ENCODE data around the gene PALLD. TPM values are rescaled to one million over a fixed set of nuclear protein-coding genes. Genes with fewer than 3 reads are reported as not detected.

The PALLD gene
- total and polyA plus RNA-seq, 2 donors, result 24.3 to 83.0 TPM

DNA sequence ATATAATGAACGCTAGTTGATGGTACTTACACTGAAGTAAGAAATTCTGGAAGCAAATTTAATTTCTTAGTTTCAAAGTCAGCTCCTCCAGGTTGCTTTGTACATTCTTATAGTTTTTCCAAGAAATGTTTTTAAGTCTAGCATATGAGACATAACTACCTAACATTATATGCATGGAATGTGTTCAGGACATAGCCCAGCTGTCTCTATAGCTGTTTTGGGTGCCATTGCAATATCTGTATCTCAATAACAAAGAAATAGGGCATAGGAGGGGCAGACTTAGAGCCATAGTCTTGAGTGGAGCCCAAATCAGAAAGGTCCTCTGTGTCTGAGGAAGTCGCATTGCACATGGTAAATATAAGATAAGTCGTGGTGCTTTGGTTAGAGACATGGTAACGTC, 369.8 kb downstream of the PALLD start:
- Histone ChIP-seq H3K9me3 (ENCODE audit: control insufficient read depth in 2 of 2, insufficient read depth in 1 of 2, low read length in 1 of 2) (no peaks in the 10 kb centered on the region), H3K27ac (ENCODE audit: low read depth in 1 of 2, low read length in 1 of 2) (no peak overlapping the region), H3K27me3 (ENCODE audit: control insufficient read depth in 2 of 2, insufficient read depth in 1 of 2, low read length in 1 of 2) (no peaks in the 10 kb centered on the region), H3K4me3 (ENCODE audit: low read length in 2 of 2) (no peak overlapping the region), H3K36me3 (ENCODE audit: control insufficient read depth in 2 of 2, insufficient read depth in 2 of 2, low read length in 1 of 2) (no peaks in the 10 kb centered on the region), H3K4me1 (ENCODE audit: control insufficient read depth in 2 of 2, insufficient read depth in 2 of 2, low read length in 2 of 2) (no peaks in the 10 kb centered on the region)
- no peak for DNase-seq (ENCODE audit: low read depth in 6 of 9, low spot score in 9 of 9)
- 97% methylated on average over 4 of the region's 4 CpGs for WGBS

- WGBS, result 96% methylated on average over 2 of the region's 2 CpGs
- no peak for DNase-seq (ENCODE audit: low read depth in 6 of 9, low spot score in 9 of 9)
- Histone ChIP-seq H3K4me3 (ENCODE audit: low read length in 2 of 2) (no peak overlapping the region), H3K36me3 (ENCODE audit: control insufficient read depth in 2 of 2, insufficient read depth in 2 of 2, low read length in 1 of 2) (no peaks in the 10 kb centered on the region), H3K4me1 (ENCODE audit: control insufficient read depth in 2 of 2, insufficient read depth in 2 of 2, low read length in 2 of 2) (no peaks in the 10 kb centered on the region), H3K9me3 (ENCODE audit: control insufficient read depth in 2 of 2, insufficient read depth in 1 of 2, low read length in 1 of 2) (no peaks in the 10 kb centered on the region), H3K27me3 (ENCODE audit: control insufficient read depth in 2 of 2, insufficient read depth in 1 of 2, low read length in 1 of 2) (no peaks in the 10 kb centered on the region), H3K27ac (ENCODE audit: low read depth in 1 of 2, low read length in 1 of 2) (no peak overlapping the region)
Observed at GRCh38 chr4:168867128-168867527, 370.3 kb downstream of the PALLD start.

- no peak for DNase-seq (ENCODE audit: low read depth in 6 of 9, low spot score in 9 of 9)
Observed at GRCh38 chr4:168868044-168868781, 371.4 kb downstream of the PALLD start.

GRCh38 chr4:168868802-168869201, 371.9 kb downstream of the PALLD start:
- no peaks in the 10 kb centered on the region for H3K4me1 ChIP-seq (ENCODE audit: control insufficient read depth in 2 of 2, insufficient read depth in 2 of 2, low read length in 2 of 2)

More at GRCh38 chr4:168868044-168868781, 371.4 kb downstream of the PALLD start:
- no peaks in the 10 kb centered on the region for H3K27me3 ChIP-seq (ENCODE audit: control insufficient read depth in 2 of 2, insufficient read depth in 1 of 2, low read length in 1 of 2)
- H3K36me3 ChIP-seq (ENCODE audit: control insufficient read depth in 2 of 2, insufficient read depth in 2 of 2, low read length in 1 of 2), result no peaks in the 10 kb centered on the region
- H3K4me1 ChIP-seq (ENCODE audit: control insufficient read depth in 2 of 2, insufficient read depth in 2 of 2, low read length in 2 of 2), result no peaks in the 10 kb centered on the region
- H3K9me3 ChIP-seq (ENCODE audit: control insufficient read depth in 2 of 2, insufficient read depth in 1 of 2, low read length in 1 of 2), result no peaks in the 10 kb centered on the region
- 97% methylated on average over 5 of the region's 5 CpGs for WGBS
- H3K27ac ChIP-seq (ENCODE audit: low read depth in 1 of 2, low read length in 1 of 2), result no peak overlapping the region
- H3K4me3 ChIP-seq (ENCODE audit: low read length in 2 of 2), result no peak overlapping the region

GRCh38 chr4:168870004-168870403, 373.2 kb downstream of the PALLD start:
- WGBS, result 96% methylated on average over 1 of the region's 1 CpG
- Histone ChIP-seq H3K27me3 (ENCODE audit: control insufficient read depth in 2 of 2, insufficient read depth in 1 of 2, low read length in 1 of 2) (no peaks in the 10 kb centered on the region), H3K4me1 (ENCODE audit: control insufficient read depth in 2 of 2, insufficient read depth in 2 of 2, low read length in 2 of 2) (no peaks in the 10 kb centered on the region), H3K9me3 (ENCODE audit: control insufficient read depth in 2 of 2, insufficient read depth in 1 of 2, low read length in 1 of 2) (no peaks in the 10 kb centered on the region), H3K36me3 (ENCODE audit: control insufficient read depth in 2 of 2, insufficient read depth in 2 of 2, low read length in 1 of 2) (no peaks in the 10 kb centered on the region), H3K27ac (ENCODE audit: low read depth in 1 of 2, low read length in 1 of 2) (no peak overlapping the region), H3K4me3 (ENCODE audit: low read length in 2 of 2) (no peak overlapping the region)
- DNase-seq (ENCODE audit: low read depth in 6 of 9, low spot score in 9 of 9), result no peak

More at GRCh38 chr4:168868802-168869201, 371.9 kb downstream of the PALLD start:
- DNase-seq (ENCODE audit: low read depth in 6 of 9, low spot score in 9 of 9), result no peak
- Histone ChIP-seq H3K4me3 (ENCODE audit: low read length in 2 of 2) (no peak overlapping the region), H3K36me3 (ENCODE audit: control insufficient read depth in 2 of 2, insufficient read depth in 2 of 2, low read length in 1 of 2) (no peaks in the 10 kb centered on the region), H3K27me3 (ENCODE audit: control insufficient read depth in 2 of 2, insufficient read depth in 1 of 2, low read length in 1 of 2) (no peaks in the 10 kb centered on the region), H3K27ac (ENCODE audit: low read depth in 1 of 2, low read length in 1 of 2) (no peak overlapping the region), H3K9me3 (ENCODE audit: control insufficient read depth in 2 of 2, insufficient read depth in 1 of 2, low read length in 1 of 2) (no peaks in the 10 kb centered on the region)
- 98% methylated on average over 5 of the region's 5 CpGs for WGBS

DNA sequence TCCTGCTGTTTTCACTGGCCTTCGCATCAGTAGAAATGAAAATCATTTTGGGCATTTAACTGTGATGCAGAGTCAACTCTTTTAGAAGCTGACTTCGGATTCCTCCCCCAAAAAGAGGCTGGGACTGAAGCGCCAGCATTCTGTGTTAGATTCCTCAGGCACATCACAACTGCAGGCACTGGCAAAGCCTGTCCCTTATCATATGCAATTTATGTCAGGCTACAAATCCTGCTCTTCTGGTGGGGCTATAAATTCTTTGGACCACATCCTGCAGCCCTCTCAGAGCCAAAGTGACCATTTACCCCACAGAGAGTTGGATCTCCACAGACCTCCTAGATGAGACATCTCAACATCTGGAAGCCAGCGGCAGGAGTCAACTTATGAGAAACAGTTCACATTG, 374.8 kb downstream of the PALLD start:
- H3K9me3 ChIP-seq (ENCODE audit: control insufficient read depth in 2 of 2, insufficient read depth in 1 of 2, low read length in 1 of 2), result no peaks in the 10 kb centered on the region
- DNase-seq (ENCODE audit: low read depth in 6 of 9, low spot score in 9 of 9), result no peak
- no peaks in the 10 kb centered on the region for H3K27me3 ChIP-seq (ENCODE audit: control insufficient read depth in 2 of 2, insufficient read depth in 1 of 2, low read length in 1 of 2)
- no peak overlapping the region for H3K27ac ChIP-seq (ENCODE audit: low read depth in 1 of 2, low read length in 1 of 2)
- WGBS, result 88% methylated on average over 4 of the region's 4 CpGs
- no peaks in the 10 kb centered on the region for H3K4me1 ChIP-seq (ENCODE audit: control insufficient read depth in 2 of 2, insufficient read depth in 2 of 2, low read length in 2 of 2)
- no peak overlapping the region for H3K4me3 ChIP-seq (ENCODE audit: low read length in 2 of 2)
- H3K36me3 ChIP-seq (ENCODE audit: control insufficient read depth in 2 of 2, insufficient read depth in 2 of 2, low read length in 1 of 2), result no peaks in the 10 kb centered on the region

DNA sequence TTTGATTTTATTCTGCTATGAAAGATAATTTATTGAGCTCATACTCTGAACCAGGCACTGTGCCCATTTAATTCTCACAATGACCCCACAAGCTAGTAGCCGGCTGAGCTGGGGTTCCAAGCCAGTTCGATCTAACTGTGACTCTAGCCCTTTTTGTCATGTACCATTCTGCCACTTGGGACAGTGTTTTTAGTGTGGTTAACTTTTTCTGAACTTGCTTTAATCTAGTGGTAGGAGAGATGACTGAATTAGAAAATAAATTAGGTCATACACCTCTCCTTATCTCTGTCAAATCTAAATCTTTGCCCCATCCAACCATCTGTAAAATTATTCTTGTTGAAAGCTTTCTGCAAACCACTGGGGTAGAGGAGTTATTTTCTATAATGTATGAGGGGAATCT, 377.2 kb downstream of the PALLD start:
- H3K9me3 ChIP-seq (ENCODE audit: control insufficient read depth in 2 of 2, insufficient read depth in 1 of 2, low read length in 1 of 2), result no peaks in the 10 kb centered on the region
- WGBS, result 96% methylated on average over 2 of the region's 2 CpGs
- peaks cover 5 to 6% of the 10 kb centered on the region in 2 donors for H3K4me1 ChIP-seq (ENCODE audit: control insufficient read depth in 2 of 2, insufficient read depth in 2 of 2, low read length in 2 of 2)
- peaks cover 0 to 10% of the 10 kb centered on the region in 2 donors for H3K27me3 ChIP-seq (ENCODE audit: control insufficient read depth in 2 of 2, insufficient read depth in 1 of 2, low read length in 1 of 2)
- no peak overlapping the region for H3K27ac ChIP-seq (ENCODE audit: low read depth in 1 of 2, low read length in 1 of 2)
- H3K4me3 ChIP-seq (ENCODE audit: low read length in 2 of 2), result no peak overlapping the region
- no peak for DNase-seq (ENCODE audit: low read depth in 6 of 9, low spot score in 9 of 9)
- H3K36me3 ChIP-seq (ENCODE audit: control insufficient read depth in 2 of 2, insufficient read depth in 2 of 2, low read length in 1 of 2), result no peaks in the 10 kb centered on the region

DNA sequence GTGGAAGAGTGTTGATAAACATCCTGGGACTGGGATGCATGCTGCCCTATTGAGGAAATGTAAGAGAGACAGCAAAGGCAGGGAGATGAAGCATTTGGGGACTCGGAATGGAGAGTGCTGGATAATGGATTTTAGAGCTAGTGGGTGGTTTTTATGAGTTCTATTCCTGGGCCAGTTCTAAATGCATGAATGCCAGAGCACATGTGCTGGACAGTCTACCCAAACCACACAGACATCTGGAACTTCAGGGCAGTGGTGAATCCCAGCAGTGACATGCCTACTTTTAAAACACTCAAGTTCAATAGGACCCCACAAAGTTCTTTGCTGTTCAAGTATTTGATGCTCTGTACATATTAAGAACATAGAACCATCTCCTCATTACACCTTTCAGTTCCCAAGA, 379.3 kb downstream of the PALLD start:
- Histone ChIP-seq H3K36me3 (ENCODE audit: control insufficient read depth in 2 of 2, insufficient read depth in 2 of 2, low read length in 1 of 2) (no peaks in the 10 kb centered on the region), H3K27ac (ENCODE audit: low read depth in 1 of 2, low read length in 1 of 2) (no peak overlapping the region), H3K27me3 (ENCODE audit: control insufficient read depth in 2 of 2, insufficient read depth in 1 of 2, low read length in 1 of 2) (peaks cover 0 to 10% of the 10 kb centered on the region in 2 donors), H3K9me3 (ENCODE audit: control insufficient read depth in 2 of 2, insufficient read depth in 1 of 2, low read length in 1 of 2) (no peaks in the 10 kb centered on the region), H3K4me1 (ENCODE audit: control insufficient read depth in 2 of 2, insufficient read depth in 2 of 2, low read length in 2 of 2) (peaks cover 5 to 9% of the 10 kb centered on the region in 2 donors), H3K4me3 (ENCODE audit: low read length in 2 of 2) (no peak overlapping the region)
- DNase-seq (ENCODE audit: low read depth in 6 of 9, low spot score in 9 of 9), result no peak
- WGBS, result 96% methylated on average over 1 of the region's 1 CpG

DNA sequence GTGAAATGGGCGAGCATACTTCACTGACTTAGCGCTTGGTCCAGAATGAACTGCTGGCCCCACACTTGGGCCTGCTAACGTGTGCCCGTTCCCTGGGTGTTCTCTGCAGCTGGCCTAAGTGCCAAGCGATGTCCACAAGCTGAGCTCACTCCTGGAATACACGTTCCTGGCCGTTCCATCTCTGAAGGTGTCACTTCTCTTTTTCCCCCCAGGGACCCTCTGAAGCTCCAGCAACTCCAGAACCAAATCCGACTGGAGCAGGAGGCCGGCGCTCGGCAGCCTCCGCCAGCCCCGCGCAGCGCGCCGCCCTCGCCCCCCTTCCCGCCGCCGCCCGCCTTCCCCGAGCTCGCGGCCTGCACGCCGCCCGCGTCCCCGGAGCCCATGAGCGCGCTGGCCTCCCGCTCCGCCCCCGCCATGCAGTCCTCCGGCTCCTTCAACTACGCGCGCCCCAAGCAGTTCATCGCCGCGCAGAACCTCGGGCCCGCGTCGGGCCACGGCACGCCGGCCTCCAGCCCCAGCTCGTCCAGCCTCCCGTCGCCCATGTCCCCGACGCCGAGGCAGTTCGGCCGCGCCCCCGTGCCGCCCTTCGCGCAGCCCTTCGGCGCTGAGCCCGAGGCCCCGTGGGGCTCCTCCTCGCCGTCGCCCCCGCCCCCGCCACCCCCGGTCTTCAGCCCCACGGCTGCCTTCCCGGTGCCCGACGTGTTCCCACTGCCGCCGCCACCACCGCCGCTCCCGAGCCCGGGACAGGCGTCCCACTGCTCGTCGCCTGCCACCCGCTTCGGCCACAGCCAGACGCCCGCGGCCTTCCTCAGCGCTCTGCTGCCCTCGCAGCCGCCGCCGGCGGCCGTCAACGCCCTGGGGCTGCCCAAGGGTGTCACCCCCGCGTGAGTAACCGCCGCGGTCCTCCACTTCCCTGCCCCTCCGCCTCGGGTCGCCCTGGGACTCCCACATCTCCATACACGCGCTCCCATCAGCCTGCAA, 380.9 kb downstream of the PALLD start:
- no peaks in the 10 kb centered on the region for H3K36me3 ChIP-seq (ENCODE audit: control insufficient read depth in 2 of 2, insufficient read depth in 2 of 2, low read length in 1 of 2)
- peaks cover 0 to 10% of the 10 kb centered on the region in 2 donors for H3K27me3 ChIP-seq (ENCODE audit: control insufficient read depth in 2 of 2, insufficient read depth in 1 of 2, low read length in 1 of 2)
- peaks cover 5 to 12% of the 10 kb centered on the region in 2 donors for H3K4me1 ChIP-seq (ENCODE audit: control insufficient read depth in 2 of 2, insufficient read depth in 2 of 2, low read length in 2 of 2)
- no peaks in the 10 kb centered on the region for H3K9me3 ChIP-seq (ENCODE audit: control insufficient read depth in 2 of 2, insufficient read depth in 1 of 2, low read length in 1 of 2)
- peak overlapping the region in 1 of 2 donors; percentile 26 for H3K27ac ChIP-seq (ENCODE audit: low read depth in 1 of 2, low read length in 1 of 2)
- peak in 3 of 9 donors; percentile 38 to 60 (median 40) for DNase-seq (ENCODE audit: low read depth in 6 of 9, low spot score in 9 of 9)
- WGBS, result 7% methylated on average over 108 of the region's 108 CpGs
- H3K4me3 ChIP-seq (ENCODE audit: low read length in 2 of 2), result peak overlapping the region; percentile 11 to 68
